GM21390 (cell line): ENCODE measurements around the gene SLC28A3.
"Not testable (repeated sequence)": the region's sequence is repeated elsewhere in the genome, so short reads cannot be mapped to it uniquely, and the experiment has no call there.

Experiments used
- ATAC-seq: cut with Tn5 transposase; IDR thresholded peaks from one replicate; pipeline ENCODE4 v1.9.1; 2021; ENCODE audit not compliant: unreplicated experiment

SLC28A3 gene

GRCh38 chr9:84340535-84340934 is at the start of gene SLC28A3:
SLC28A3 (minus strand) TSS chr9:84340758; CDS start chr9:84340633, 125 bp downstream.
- ATAC-seq, result no peak

- not testable (repeated sequence) for ATAC-seq
Observed at GRCh38 chr9:84390254-84390653, 49.7 kb upstream of the SLC28A3 start.

- ATAC-seq, result no peak
Observed at GRCh38 chr9:84387821-84388220, 47.3 kb upstream of the SLC28A3 start.

GRCh38 chr9:84386753-84387152 is 46.2 kb upstream of the SLC28A3 start:
- ATAC-seq, result no peak

GRCh38 chr9:84385386-84386040 is 45.0 kb upstream of the SLC28A3 start:
- no peak for ATAC-seq

GRCh38 chr9:84384617-84385016 is 44.1 kb upstream of the SLC28A3 start:
- no peak for ATAC-seq

GRCh38 chr9:84383178-84383577 is 42.6 kb upstream of the SLC28A3 start:
- no peak for ATAC-seq

GRCh38 chr9:84382720-84383119 is 42.2 kb upstream of the SLC28A3 start:
- ATAC-seq, result no peak

- no peak for ATAC-seq
Observed at GRCh38 chr9:84381508-84381907, 41.0 kb upstream of the SLC28A3 start.

- no peak for ATAC-seq
Observed at GRCh38 chr9:84379740-84380139, 39.2 kb upstream of the SLC28A3 start.

- ATAC-seq, result no peak
Observed at GRCh38 chr9:84375954-84376353, 35.4 kb upstream of the SLC28A3 start.

- no peak for ATAC-seq
Observed at GRCh38 chr9:84374516-84374915, 34.0 kb upstream of the SLC28A3 start.

GRCh38 chr9:84374013-84374412 is 33.5 kb upstream of the SLC28A3 start:
- no peak for ATAC-seq

GRCh38 chr9:84371737-84372136 is 31.2 kb upstream of the SLC28A3 start:
- no peak for ATAC-seq

- ATAC-seq, result no peak
Observed at GRCh38 chr9:84368601-84369000, 28.0 kb upstream of the SLC28A3 start.

GRCh38 chr9:84367726-84368125 is 27.2 kb upstream of the SLC28A3 start:
- ATAC-seq, result not testable (repeated sequence)

- no peak for ATAC-seq
Observed at GRCh38 chr9:84366683-84367082, 26.1 kb upstream of the SLC28A3 start.

GRCh38 chr9:84364894-84365490 is 24.4 kb upstream of the SLC28A3 start:
- ATAC-seq, result not testable (repeated sequence)

- ATAC-seq, result no peak
Observed at GRCh38 chr9:84361645-84362044, 21.1 kb upstream of the SLC28A3 start.

- no peak for ATAC-seq
Observed at GRCh38 chr9:84357275-84357674, 16.7 kb upstream of the SLC28A3 start.

- ATAC-seq, result no peak
Observed at GRCh38 chr9:84354035-84354434, 13.5 kb upstream of the SLC28A3 start.

- no peak for ATAC-seq
Observed at GRCh38 chr9:84349671-84350070, 9.1 kb upstream of the SLC28A3 start.

GRCh38 chr9:84343111-84343521 is 2.6 kb upstream of the SLC28A3 start:
- no peak for ATAC-seq
